ENCODE data around the gene LHCGR.
"Not testable (repeated sequence)": the region's sequence is repeated elsewhere in the genome, so short reads cannot be mapped to it uniquely, and the experiment has no call there.

Gene LHCGR

DNA sequence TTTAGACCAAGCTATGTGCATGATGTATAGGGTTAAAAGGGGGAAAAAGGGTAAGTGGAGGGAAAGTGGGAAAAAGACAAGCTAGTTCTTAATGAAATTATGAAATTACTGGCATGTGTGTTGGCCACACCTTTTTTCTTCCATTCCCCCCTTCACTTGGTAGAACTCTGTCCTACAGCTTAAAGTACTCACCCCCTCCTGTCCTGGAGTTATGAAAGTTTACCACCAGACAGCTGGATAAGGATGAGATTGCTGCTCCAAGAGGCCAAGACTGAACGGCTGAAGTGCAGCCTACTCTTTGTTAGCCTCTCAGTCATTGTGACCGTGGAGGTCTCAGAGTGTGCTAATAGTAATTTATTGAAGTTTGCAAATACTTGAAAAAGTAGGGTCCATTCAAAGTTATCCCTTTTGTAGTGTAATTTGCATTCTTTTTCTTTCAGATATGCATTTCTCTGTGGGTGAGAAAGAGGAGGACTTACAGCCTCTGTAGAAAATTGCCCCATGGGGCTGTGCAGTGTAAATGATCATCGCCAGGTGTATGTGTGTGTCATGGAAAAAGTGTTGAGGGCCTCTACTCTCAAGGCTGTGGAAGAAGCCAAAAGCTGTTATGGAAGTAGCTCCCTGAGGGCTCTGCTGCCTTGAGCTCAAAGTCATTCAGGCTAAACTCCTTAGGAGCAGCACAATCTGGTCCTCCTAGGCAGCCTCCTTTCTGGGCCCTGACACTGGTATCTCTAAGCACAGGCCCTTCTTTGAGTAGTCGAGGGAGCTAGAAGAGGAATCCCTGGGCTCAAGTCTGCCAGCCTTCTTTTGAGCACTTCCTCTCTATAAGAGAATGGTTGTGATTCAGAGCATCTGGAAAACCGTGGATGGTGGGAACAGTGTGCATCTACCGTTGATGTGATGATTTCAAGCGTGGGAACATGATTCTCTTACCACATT, 46.2 kb downstream of the LHCGR start:
- no peak for DNase-seq (ENCODE audit: low spot score)

DNA sequence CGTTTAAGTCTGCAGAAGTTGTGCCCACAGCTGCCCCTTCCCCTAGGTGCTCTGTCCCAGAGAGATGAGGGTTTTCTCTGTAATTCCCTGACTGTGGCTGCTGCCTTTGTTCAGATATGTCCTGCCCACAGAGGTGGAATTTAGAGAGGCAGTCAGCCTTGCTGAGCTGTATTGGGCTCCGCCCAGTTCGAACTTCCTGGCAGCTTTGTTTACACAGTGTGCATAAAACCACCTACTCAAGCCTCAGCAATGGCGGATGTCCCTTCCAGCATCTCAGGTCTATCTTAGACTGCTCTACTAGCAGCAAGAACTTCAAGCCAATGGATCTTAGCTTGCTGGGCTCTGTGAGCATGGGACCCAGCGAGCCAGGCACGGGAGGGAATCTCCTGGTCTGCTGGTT, 48.1 kb downstream of the LHCGR start:
- DNase-seq (ENCODE audit: low spot score) = no peak

DNA sequence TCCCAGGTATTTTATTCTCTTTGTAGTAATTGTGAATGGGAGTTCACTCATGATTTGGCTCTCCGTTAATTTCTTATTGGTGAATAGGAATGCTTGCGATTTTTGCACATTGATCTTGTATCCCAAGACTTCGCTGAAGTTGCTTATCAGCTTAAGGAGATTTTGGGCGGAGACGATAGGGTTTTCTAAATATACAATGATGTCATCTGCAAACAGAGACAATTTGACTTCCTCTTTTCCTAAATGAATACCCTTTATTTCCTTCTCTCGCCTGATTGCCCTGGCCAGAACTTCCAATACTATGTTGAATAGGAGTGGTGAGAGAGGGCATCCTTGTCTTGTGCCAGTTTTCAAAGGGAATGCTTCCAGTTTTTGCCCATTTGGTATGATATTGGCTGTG, 51.9 kb downstream of the LHCGR start:
- not testable (repeated sequence) for DNase-seq (ENCODE audit: low spot score)

DNA sequence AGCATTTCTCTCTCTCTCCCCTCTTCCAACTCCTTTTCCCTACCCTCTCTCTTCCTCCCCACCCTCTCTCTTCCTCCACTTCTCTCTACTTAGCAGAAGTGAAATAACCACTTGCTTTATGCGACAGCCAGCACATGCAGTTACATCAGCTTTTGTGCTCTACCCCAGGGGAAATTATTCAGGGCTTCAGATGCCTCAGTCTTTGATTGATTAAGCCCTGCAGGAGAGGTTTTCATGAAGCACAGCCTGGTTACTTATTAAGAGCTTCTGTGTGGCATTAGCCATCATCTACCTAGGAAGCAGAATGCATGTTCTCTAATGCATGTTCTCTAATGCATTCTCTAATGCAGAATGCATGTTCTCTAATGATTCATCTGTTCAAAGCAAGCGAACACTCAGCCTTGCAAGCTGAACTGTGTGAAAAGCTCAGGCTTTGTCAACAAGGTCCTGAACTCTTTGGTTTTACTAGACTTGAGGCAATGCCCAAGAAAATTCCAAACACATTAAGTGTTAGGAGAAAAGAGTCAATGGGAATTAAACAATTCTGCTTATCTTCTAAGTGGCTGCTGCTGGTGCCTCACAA, 56.1 kb downstream of the LHCGR start:
- no peak for DNase-seq (ENCODE audit: low spot score)

DNA sequence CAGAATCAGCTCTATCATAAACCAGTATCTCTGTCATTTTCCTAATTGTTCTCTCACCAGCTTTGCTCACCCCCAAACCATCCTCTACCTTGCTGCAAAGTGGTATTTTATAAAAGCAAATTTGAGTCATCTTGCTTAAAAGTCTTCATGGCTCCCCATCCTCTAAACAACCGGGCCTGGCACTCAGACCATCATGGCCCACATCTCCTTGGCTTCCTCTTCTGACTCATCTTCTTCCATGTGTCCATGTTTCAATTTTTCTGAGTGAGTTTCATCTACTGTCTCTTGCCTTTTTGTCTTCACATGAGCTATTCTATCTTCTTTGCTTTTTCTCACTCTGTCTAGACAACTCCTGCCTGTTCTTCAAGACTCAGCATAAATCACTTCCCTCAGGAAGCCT, 58.6 kb downstream of the LHCGR start:
- DNase-seq (ENCODE audit: low spot score) = no peak

DNA sequence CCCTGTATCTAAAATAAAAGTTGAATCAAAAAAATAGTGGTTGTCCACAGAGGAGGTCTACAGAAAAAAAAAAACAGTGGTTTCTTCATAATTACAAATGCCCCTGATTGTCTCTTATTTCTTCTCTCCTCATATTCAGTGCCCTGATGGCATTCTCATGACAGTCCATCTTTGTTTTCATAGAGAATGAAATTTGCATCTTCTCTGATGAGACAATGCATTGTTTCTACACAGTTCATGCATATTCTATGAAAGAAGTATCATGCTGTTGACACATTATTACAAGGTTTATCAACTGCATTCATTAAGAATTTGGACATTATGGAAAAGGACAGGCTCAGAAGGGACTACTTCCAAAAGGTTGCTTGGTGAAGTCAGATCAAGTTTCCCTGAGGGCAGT, 59.5 kb downstream of the LHCGR start:
- DNase-seq (ENCODE audit: low spot score) = peak; percentile 68

DNA sequence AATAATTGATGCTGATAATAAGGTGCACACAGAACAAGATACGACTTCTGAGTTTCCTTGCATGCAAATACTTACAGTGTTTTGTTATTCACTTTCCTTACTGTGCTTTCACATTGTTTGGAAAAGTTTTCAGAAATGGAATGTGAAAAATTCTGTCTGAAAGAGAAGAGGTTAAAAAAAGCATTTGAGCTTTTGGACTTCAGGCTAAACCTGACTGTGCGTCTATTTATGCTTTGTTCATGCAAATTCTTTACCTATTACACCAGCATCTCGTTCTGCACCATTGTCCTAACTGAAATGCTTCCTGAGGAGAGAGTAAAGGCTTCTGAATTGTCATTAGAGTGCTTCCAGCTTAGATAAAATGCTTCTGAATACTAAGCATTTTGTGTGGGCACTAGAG, 61.4 kb downstream of the LHCGR start:
- no peak for DNase-seq (ENCODE audit: low spot score)

DNA sequence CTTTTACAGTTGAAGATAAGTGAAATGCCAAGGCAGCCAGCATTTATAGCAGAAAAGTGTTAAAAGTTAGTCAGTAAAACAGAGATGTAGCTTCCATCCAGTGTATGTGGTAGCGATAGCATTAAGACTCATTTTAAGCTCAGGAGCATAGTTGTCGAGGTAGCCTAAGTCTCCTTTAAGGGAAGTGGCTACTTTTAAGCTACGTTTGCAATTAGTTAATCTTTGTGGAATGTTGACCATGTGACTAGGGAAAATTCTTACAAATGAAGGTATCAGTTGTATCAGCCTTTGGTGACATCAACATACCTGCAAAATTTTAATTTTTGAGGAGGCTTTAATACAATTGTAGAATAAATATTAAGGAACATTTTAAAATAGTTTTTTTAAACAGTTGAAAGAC, 61.9 kb downstream of the LHCGR start:
- DNase-seq (ENCODE audit: low spot score) = no peak

DNA sequence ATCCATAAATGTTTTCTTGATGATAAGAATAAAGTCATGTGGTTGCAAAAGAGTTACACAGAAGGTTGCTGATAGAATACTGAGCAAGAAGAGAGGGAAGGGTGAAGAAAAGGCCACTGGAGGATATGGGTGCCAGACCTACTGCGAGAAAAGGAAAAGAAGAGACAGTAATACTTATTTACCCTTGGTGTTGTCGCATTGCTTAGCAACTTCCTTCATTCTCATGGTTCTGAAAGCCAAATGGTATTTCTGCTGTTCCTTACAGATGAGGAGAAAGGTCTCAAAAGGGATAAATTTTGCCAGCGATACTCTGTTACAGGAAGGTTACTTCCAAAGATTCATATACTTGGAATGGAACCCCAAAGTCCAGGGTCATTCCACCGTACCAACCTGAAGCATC, 62.5 kb downstream of the LHCGR start:
- DNase-seq (ENCODE audit: low spot score) = no peak

DNA sequence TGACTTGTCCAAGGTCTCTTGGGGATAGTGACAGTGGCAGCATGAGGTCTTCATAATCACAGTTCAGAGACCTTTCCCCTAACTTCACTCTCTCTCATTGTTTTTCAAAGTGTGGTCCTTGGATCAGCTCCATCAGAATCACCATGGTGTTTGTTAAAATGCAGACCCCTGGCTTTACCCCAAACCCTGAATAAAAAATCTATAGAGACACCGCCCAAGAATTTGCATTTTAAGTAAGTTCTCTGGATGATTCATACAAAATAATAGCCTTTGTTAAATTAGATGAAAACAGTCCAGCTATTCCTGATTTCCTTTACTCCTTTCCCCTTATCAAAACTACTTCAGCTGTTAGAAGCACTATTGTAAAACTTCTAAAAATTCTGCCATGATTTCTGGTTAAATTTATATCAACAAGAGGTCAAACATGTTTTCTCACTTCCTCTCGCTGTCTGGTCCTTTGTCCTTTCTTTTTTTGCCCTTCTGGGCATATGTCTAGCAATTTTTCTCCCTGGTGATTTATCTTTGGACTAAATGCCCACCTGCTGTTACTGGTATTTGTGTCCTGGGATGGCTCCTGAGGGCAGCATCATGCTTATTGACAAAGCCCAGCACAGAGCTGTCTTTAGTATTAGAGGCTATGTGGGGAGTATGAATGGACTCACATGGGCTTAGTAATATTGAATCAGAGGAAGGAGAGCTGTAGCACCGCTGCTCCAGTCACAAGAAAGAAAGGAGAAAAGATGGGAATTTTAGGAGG, 63.4 kb downstream of the LHCGR start:
- DNase-seq (ENCODE audit: low spot score) = no peak

DNA sequence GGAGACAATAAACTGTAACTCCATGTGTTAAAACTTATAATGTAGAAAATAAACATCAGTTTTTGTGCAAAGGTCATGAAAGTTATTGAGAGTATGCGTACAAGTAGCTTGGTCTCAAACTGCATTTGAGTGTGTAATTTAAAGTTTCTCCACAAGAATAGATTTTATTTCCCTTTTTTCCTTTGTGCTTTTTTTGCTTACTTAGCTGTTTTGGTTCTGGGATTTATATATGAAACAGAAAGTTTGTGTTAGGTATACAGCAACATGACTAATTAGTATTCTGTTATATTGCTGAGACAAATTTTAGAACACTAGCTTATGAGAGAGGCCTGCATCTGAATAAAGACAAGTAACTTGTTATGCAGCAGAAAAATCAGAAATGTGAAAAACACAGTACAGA, 70.4 kb downstream of the LHCGR start:
- DNase-seq (ENCODE audit: low spot score) = no peak

DNA sequence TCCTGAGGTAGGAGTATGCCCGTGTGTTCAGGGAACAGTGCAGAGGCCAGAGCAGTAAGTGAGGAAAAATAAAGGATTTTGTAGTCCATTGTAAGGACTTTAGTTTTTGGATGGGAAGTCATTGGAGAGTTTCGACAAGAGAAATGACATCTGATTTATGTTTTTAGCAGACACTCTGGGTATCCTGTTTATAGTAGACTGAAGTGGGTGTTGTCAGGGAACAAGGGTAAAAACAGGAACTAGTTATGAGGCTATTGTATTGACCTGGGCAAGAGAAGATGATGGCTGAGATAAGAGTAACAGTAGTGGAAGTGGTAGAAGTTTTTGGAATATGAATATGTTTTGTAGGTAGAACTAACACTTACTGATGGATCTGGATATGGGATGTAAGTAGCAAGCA, 78.1 kb downstream of the LHCGR start:
- DNase-seq (ENCODE audit: low spot score) = no peak

DNA sequence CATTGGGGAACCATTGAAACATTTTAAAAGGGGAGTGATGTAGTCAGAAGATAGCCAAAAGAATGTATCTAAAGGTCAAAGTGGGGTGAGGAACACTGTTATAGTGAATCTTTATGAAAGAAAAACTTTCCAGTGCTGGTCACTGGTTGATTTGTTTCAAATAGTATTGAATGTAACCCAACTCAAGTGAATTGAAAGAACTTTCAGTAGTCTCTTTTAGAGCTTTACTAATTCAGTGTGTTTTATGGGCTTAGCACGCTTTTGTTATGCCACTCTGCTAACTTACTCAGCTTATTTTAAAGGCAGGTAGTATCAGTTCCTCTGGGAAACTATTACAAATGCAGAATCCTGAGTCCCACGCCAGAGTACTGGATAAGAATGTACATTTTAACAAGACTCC, 80.6 kb downstream of the LHCGR start:
- DNase-seq (ENCODE audit: low spot score) = no peak

DNA sequence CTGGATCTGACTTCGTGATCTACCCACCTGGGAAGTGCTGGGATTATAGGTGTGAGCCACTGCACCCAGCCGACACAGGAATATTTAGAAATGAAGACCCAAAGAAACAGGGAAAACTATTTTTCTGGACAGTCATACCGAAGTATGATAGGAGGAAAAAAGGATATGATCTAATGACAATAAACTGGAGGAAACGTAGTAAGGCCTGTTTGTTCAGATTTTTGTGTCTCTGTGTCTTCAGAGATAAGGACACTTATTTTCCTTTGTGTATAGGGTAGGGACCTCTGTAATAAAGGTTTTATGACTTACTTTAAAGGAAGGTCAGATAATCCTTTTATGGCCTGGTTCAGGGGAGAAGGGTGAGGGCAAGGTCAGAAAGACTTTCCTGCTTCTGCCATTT, 81.9 kb downstream of the LHCGR start:
- no peak for DNase-seq (ENCODE audit: low spot score)

DNA sequence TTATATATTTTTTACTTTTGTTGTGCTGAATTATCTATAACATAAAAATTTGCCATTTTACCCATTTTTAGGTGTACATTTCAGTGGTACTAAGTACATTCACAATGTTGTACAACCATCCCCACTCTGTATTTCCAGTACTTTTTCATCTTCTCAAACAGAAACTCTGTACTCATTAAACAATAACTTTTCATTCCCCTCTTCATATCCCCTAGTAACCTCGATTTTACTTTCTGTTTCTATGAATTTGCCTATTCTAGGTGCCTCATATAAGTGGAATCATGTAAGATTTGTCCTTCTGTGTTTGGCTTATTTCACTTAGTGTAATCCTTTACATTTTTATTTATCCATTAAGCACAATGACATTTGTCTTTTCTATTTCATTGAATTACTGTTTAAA, 86.5 kb downstream of the LHCGR start:
- DNase-seq (ENCODE audit: low spot score) = no peak

DNA sequence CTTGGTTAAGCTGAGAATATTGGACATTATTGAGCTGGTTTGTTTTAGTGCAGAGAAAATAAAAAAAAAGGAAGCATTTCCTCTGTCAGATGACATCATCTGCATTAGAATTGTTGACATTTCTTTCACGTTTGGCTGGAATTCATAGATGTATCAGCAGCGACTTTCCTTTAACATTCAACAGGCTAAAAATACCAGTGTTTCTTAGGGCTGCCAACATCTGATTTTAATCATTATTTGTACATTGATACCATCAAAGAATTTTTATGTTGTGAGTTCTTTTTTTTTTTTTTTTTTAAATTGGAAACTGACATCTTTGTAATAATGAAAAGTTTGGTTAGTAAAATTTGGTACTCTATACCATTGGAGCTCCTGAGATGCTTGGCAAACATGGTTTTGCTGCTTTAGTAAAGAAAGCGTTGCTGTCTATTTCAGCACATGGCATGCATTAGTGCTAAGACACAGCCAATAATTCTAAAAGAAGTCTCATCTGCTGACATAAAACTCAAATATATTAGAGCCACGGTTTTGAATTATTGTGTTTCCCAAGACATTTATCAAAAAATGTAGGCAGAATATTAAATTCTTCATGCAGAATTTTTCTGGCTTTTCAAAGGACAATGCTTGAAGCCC, 104.2 kb downstream of the LHCGR start:
- no peak for DNase-seq (ENCODE audit: low spot score)

DNA sequence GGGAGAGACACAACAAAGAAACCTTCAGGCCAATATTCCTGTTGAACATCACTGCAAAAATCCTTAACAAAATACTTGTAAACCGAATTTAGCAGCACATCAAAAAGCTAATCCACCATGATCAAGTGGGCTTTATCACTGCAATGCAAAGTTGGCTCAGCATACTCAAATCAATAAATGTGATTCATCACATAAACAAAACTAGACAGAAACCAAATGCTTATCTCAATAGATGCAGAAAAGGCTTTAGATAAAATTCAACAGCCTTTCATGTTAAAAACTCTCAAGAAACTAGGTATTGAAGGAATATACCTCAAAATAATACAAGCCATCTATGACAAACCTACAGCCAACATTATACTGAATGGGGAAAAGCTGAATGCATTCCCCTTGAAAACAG, 117.3 kb downstream of the LHCGR start:
- DNase-seq (ENCODE audit: low spot score) = no peak

All from putamen (tissue), 1 donor.